SK-N-SH (cell line): ENCODE data around the gene MPO.

Experiments
- FOXJ3 ChIP-seq: sonication (generic); formaldehyde crosslinking; IDR thresholded peaks from 2 replicates; pipeline ENCODE4 v1.5.1; 2020; ENCODE audit warnings: mild to moderate bottlenecking, missing genetic modification reagents
- NRF1 ChIP-seq: IDR thresholded peaks from 2 replicates; pipeline ENCODE4 v1.6.1; 2012; ENCODE audit warnings: low read depth, mild to moderate bottlenecking, low read length
- POLR2AphosphoS5 ChIP-seq: IDR thresholded peaks from 2 replicates; pipeline ENCODE4 v1.6.1; 2012; ENCODE audit warnings: low read depth, low read length
- RAD21 ChIP-seq: IDR thresholded peaks from 2 replicates; pipeline ENCODE4 v1.6.1; 2012; ENCODE audit warnings: mild to moderate bottlenecking, low read length
- RCOR1 ChIP-seq: fragments of 150-350 bp; IDR thresholded peaks from 2 replicates; pipeline ENCODE4 v1.6.1; 2017; ENCODE audit warnings: antibody characterized with exemption, low read length
- TAF1 ChIP-seq: IDR thresholded peaks from 2 replicates; pipeline ENCODE4 v1.6.1; 2012; ENCODE audit warnings: low read depth, mild to moderate bottlenecking, low read length, moderate library complexity, borderline replicate concordance
- YY1 ChIP-seq: IDR thresholded peaks from 2 replicates; pipeline ENCODE4 v1.4.0; 2012; ENCODE audit warnings: low read depth, mild to moderate bottlenecking
- TF ChIP-seq, protein P1 (sequence below): fragments of 200-600 bp; sonication (generic); IDR thresholded peaks from 2 replicates; pipeline ENCODE4 v1.6.1; 2017; ENCODE audit warnings: antibody characterized with exemption, mild to moderate bottlenecking, moderate library complexity
- TF ChIP-seq, protein P2 (sequence below): IDR thresholded peaks from 2 replicates; pipeline ENCODE4 v1.6.1; 2012; ENCODE audit warnings: mild to moderate bottlenecking, low read depth, low read length, moderate library complexity

DNA sequence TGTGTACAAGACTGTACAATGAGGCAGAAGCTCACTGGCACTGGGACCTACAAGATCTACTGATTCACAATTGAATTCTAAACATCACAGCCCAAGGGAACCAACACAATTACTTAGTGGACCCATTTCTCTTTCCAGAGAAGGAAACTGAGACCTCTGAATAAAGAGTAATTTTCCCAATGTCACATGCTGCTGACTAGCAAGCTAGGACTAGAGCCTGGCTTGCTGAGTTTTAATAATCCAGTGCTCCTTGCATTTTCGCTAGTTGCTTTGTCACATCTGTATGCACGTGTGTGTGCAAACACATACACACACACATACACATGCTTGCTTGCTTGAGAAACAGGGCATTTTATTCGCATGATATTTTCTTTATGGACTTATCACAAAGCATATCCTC, 46.2 kb downstream of the MPO start:
- TF ChIP-seq YY1 (no peak), POLR2AphosphoS5 (no peak), RCOR1 (no peak), NRF1 (no peak), RAD21 (no peak), TAF1 (no peak), FOXJ3 (CRISPR knock-in tag) (no peak)
- TF ChIP-seq, protein P1, sequence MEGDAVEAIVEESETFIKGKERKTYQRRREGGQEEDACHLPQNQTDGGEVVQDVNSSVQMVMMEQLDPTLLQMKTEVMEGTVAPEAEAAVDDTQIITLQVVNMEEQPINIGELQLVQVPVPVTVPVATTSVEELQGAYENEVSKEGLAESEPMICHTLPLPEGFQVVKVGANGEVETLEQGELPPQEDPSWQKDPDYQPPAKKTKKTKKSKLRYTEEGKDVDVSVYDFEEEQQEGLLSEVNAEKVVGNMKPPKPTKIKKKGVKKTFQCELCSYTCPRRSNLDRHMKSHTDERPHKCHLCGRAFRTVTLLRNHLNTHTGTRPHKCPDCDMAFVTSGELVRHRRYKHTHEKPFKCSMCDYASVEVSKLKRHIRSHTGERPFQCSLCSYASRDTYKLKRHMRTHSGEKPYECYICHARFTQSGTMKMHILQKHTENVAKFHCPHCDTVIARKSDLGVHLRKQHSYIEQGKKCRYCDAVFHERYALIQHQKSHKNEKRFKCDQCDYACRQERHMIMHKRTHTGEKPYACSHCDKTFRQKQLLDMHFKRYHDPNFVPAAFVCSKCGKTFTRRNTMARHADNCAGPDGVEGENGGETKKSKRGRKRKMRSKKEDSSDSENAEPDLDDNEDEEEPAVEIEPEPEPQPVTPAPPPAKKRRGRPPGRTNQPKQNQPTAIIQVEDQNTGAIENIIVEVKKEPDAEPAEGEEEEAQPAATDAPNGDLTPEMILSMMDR, result no peak
- TF ChIP-seq, protein P2, sequence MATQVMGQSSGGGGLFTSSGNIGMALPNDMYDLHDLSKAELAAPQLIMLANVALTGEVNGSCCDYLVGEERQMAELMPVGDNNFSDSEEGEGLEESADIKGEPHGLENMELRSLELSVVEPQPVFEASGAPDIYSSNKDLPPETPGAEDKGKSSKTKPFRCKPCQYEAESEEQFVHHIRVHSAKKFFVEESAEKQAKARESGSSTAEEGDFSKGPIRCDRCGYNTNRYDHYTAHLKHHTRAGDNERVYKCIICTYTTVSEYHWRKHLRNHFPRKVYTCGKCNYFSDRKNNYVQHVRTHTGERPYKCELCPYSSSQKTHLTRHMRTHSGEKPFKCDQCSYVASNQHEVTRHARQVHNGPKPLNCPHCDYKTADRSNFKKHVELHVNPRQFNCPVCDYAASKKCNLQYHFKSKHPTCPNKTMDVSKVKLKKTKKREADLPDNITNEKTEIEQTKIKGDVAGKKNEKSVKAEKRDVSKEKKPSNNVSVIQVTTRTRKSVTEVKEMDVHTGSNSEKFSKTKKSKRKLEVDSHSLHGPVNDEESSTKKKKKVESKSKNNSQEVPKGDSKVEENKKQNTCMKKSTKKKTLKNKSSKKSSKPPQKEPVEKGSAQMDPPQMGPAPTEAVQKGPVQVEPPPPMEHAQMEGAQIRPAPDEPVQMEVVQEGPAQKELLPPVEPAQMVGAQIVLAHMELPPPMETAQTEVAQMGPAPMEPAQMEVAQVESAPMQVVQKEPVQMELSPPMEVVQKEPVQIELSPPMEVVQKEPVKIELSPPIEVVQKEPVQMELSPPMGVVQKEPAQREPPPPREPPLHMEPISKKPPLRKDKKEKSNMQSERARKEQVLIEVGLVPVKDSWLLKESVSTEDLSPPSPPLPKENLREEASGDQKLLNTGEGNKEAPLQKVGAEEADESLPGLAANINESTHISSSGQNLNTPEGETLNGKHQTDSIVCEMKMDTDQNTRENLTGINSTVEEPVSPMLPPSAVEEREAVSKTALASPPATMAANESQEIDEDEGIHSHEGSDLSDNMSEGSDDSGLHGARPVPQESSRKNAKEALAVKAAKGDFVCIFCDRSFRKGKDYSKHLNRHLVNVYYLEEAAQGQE, result no peak
